ENCODE measurements around the gene SMG5.

GRCh38 chr1:156236164-156236563, 46.5 kb downstream of the SMG5 start:
- no peak for TF ChIP-seq REST (IDR thresholded peaks at IDR 0.05; ENCODE audit: insufficient read depth in 1 of 2, low read depth in 2 of 2, low read length in 2 of 2)
- no peak for TF ChIP-seq POLR2AphosphoS5 (IDR thresholded peaks at IDR 0.05; ENCODE audit: low read depth, low read length)
